ENCODE results near the gene PUS10. TPM values are rescaled to one million over a fixed set of nuclear protein-coding genes. Genes with fewer than 3 reads are reported as not detected.

Gene PUS10
- total and polyA plus RNA-seq, 2 of the 13 experiments (the other 11 are each of a cell fraction or from before 2014, with no cell fraction given), result 41.4 to 44.3 TPM

GRCh38 chr2:61065714-61066709 is 48.0 kb upstream of the PUS10 start, which contains the start of gene SANBR (continued):
- TF ChIP-seq ZNF160 (CRISPR knock-in tag; IDR thresholded peaks at IDR 0.05) (peak; percentile 56; the same call in 1 of the 2 replicates), RCOR2 (CRISPR knock-in tag; IDR thresholded peaks at IDR 0.05) (no peak), THAP8 (CRISPR knock-in tag; IDR thresholded peaks at IDR 0.05; ENCODE audit: borderline replicate concordance) (no peak), E2F2 (CRISPR knock-in tag; IDR thresholded peaks at IDR 0.05; ENCODE audit: borderline replicate concordance) (no peak), ZNF276 (CRISPR knock-in tag; IDR thresholded peaks at IDR 0.05; ENCODE audit: low read depth) (peak; percentile 53; the same call in 1 of the 2 replicates), AGO2 (optimal IDR thresholded peaks at IDR 0.05; ENCODE audit: low read depth, low read length) (peak; percentile 89), ZNF766 (CRISPR knock-in tag; IDR thresholded peaks at IDR 0.05; ENCODE audit: borderline replicate concordance) (peak; percentile 41; the same call in 1 of the 2 replicates), SMAD9 (CRISPR knock-in tag; IDR thresholded peaks at IDR 0.05) (peak; percentile 88; the same call in 1 of the 2 replicates), ISL2 (CRISPR knock-in tag; IDR thresholded peaks at IDR 0.05) (no peak), ZBTB34 (CRISPR knock-in tag; IDR thresholded peaks at IDR 0.05) (no peak), ZNF788 (CRISPR knock-in tag; IDR thresholded peaks at IDR 0.05; ENCODE audit: borderline replicate concordance) (peak; percentile 50), UBTF (CRISPR knock-in tag; IDR thresholded peaks at IDR 0.05) (peak; percentile 89), HNF4A (CRISPR knock-in tag; IDR thresholded peaks at IDR 0.05) (peak; percentile 59), FOXO4 (CRISPR knock-in tag; conservative IDR thresholded peaks at IDR 0.05) (no peak), ELF4 (CRISPR knock-in tag; IDR thresholded peaks at IDR 0.05; ENCODE audit: borderline replicate concordance) (no peak), LCORL (IDR thresholded peaks at IDR 0.05) (no peak), LCORL (CRISPR knock-in tag; IDR thresholded peaks at IDR 0.05) (peak; percentile 45; the same call in 1 of the 2 replicates), KDM5A (IDR thresholded peaks at IDR 0.05; ENCODE audit: borderline replicate concordance, low read length) (peak; percentile 49; the same call in 1 of the 2 replicates), RFX3 (CRISPR knock-in tag; IDR thresholded peaks at IDR 0.05) (no peak), POLR2A (IDR thresholded peaks at IDR 0.05; ENCODE audit: insufficient read depth in 1 of 2, low read depth in 2 of 2, low read length in 2 of 2) (peak; percentile 49 to 84)

Data from HepG2 (cell line).